ENCODE data around the gene PNMA8A.

DNA sequence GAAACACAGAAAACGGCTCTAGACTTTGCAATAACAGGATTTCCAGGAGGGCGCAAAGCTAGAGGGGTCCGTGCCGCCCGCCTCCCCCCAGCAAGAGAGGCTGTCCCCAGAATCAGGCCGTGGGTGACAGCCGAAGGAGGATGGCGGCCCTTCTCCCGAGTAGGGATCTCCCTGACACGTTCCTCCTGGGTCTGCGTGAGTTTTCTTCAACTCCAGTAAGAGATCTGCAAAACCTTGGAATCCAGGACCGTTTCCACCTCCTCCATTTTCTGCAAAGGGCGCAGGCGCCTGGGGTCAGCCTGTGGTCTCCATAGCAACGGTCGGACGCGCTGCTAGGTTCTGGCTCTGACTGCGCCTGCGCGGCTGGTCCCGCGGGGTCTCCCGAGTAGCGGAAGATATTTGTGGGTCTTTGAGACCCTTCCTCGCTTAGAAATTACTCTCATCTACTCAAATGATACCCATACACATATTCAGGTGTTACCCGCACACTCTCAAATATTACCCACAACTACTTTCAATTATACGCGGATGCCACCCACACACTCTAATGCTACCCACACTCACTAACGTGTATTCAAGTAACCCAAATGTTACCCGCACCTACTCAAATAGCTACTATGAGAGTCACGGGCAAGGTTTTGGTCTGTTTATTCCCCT lies 44.7 kb downstream of the PNMA8A start:
- no peak for TF ChIP-seq CTCF (conservative IDR thresholded peaks at IDR 0.05)
- no peak for TF ChIP-seq EZH2 (IDR thresholded peaks at IDR 0.05; ENCODE audit: low read depth)

All from PC-9 (cell line).